NCI-H1436 treated with DMSO at 0.1 percent for 48 hours (cell line): ENCODE results near the gene ECE1.
"Not testable (repeated sequence)": the region's sequence is repeated elsewhere in the genome, so short reads cannot be mapped to it uniquely, and the experiment has no call there.

Source experiments
- DNase-seq: peaks from one replicate; lab custom pipeline; 2025; lab: John Stamatoyannopoulos, UW

Gene ECE1

DNA sequence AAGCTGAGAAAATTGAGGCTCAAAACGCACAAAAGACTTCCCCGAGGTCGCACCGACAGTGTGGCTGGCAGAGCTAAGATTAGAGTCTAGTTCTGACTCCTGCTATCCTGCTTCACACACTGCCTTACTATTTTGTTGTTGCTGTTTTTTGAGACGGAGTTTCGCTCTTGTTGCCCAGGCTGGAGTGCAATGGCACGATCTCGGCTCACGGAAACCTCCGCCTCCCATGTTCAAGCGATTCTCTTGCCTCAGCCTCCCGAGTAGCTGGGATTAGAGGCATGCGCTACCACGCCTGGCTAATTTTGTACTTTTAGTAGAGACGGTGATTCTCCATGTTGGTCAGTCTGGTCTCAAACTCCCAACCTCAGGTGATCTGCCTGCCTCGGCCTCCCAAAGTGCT is 112.0 kb downstream of the ECE1 start:
- not testable (repeated sequence) for DNase-seq

DNA sequence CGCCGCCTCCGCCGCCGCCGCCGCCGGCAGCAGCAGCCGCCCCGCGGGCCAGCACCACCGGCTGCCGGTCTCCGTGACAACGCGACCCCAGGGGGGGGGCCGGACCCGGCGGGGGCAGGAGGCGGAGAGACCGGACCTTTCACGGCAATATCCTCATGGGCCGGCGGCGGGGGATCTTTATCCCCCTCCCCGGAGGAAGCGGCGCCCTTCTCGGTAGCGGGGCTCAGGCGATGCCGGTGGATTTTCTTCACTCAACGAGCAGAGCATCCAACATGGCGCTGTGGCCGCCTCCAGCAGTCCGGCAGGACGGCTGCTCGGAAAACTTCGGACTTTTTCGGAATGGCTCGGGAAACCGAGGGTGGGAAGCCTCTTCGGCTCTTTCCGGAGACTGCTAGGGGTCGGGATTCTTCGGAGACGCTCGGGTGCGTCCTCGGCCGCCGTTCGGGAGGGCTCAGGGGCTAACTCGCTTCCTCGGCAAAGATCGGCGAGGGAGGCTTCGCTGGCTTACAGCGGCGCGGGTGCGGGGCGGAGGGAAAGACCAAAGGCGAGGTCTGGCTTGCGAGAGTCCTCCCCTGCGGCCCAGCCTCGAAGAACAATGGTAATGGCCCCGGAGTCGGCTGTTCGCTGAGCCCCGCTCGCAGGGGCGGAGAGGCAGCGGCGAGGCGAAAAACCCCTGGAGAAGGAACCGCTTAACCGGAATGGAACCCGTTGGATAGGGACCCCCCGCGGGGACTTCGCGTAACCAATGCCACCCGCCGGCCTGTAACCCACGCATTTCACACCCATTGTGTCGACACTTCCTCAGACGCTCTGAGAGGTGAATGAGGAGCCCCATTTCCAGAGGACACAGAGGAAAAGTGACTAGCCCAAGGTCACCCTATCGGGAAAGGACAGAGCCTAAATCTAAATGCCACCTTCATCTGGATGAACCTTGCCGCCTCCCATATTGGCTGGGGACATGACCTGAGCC is 113.4 kb downstream of the ECE1 start, which contains the start of gene EIF4G3:
EIF4G3 (minus strand) TSS at position 312 of the 970 bp plus-strand sequence. CDS start 174,155 bp downstream, outside the sequence.
- DNase-seq, result peak; percentile 89

DNA sequence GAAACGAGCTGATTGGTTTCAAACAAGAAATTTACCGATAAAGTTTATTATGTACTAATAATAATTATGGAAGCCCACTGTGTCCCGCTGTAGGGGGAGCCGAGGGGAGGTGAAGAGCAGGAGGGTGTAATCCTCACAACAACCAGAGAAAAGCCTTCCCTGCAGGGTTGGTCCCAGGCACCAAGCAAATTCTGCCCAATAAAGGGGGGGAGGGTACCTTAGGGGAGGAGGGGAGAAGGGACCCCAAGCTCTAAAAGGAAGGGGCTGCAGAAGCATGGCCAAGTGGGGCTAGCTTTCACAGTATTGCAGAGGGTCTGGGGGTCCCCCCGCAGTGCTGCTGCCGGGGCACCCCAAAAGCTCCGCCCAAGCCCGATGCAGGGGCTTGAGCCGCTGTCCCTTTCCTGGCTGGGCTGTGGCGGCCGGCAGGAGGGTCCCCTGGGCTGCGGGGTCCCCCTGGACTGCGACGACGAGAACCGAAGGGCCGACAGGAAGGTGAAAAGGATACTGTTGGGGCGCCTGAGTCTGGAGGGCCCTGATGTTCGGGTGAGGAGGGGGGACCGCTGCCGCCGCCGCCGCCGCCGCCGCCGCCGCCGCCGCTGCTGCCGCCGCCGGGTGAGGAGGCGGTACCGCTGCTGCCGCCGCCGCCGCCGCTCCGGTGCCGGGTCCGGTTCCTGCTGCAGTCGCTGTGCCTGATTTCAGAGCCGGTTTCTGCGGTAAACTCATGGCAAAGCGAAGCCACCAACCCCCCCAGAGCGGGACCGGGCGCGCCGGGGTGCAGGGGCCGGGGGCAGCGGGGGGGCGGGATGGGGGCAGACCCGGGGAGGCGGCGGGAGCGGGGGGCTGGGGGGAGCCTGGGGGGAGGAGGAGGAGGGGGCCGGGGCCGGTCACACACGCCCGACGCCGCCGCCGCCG is 114.3 kb downstream of the ECE1 start:
- DNase-seq, result no peak

DNA sequence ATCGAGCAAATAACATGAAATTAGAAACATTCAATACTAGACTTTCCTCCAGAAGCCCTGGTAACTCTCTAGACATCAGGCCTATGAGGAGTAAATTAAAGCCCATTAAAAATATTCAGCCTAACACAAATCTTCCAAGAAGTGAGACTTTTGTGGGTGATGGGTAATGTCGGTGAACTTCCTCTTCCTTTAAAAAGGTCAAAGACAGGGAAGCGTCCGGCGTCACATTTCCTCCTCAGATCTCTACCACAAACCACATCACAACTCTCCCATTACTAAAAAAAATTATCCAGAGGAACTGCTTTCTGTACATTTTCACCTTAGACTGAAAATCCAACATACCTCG is 115.0 kb downstream of the ECE1 start:
- no peak for DNase-seq

DNA sequence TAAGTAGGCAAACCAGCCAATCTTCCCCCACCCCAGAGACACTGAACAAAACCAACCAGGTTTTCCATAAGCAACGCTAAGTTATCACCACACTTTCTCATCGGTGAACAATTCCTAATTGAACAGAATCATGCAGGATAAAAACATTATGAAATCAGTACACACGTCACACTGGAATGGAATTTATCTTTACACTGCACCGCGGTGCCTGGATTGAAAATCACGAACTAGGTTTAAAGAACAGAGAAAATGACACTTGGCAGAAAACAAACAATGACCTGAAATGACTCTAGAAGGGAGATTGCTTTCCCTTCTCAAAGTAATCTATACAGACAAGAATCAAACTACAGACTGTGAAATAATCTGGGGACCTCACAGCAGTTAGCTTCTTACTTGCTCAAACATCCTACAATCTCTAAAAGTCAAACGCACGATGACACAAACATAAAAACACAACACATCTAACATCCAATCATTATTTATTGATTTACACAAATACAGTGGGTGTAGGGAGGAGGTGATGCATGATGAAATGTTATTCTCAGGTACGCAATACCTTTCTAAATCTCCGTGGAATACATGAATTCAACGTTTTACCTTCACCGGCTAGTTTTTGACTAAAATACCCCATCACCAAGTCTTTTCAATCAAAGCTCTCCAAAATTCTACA is 115.5 kb downstream of the ECE1 start:
- DNase-seq, result no peak

DNA sequence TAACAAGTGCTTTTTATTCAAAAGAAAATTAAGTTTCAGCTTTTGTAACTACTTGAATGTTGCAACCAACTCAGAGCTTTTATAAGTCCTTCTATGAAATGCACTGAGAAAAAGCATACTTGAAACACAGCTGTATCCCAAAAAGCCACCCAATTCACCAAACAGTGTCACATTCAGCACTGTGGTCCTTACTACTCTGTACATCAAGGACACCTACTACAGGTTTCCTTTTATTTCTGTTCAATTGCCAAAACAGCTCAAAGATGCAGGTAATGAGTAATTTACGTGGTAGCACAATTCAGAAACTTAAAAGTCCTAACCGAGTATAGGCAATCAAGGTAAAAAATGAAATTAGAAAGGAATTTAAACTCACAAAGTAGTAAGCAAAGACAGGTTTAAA is 116.0 kb downstream of the ECE1 start:
- no peak for DNase-seq

DNA sequence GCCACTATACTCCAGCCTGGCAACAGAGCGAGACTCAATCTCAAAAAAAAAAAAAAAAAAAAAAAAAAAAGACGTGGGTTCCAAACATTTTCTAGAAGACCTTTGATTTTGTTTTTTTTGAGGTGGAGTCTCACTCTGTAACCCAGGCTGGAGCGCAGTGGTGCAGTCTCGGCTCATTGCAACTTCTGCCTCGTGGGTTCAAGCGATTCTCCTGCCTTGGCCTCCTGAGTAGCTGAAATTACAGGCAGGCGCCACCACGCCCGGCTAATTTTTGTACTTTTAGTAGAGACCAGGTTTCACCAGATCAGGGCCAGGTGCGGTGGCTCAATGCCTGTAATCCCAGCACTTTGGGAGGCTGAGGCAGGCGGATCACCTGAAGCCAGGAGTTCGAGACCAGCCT is 117.2 kb downstream of the ECE1 start:
- not testable (repeated sequence) for DNase-seq

DNA sequence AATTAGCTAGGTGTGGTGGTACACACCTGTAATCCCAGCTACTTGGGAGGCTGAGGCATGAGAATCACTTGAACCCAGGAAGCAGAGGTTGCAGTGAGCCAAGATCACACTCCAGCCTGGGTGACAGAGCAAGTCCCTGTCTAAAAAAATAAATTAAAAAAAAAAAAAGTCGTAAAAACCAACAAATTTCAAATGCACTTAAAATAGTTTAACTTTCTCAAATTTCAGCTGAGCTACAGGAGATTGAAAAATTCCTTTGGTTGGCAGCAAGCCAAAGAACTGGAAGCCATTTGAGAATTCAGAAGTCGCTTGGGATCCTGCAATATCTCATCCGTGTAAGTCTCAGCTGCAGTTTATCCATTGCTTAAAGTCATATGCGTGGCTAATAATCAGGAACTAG is 119.4 kb downstream of the ECE1 start:
- DNase-seq, result not testable (repeated sequence)

DNA sequence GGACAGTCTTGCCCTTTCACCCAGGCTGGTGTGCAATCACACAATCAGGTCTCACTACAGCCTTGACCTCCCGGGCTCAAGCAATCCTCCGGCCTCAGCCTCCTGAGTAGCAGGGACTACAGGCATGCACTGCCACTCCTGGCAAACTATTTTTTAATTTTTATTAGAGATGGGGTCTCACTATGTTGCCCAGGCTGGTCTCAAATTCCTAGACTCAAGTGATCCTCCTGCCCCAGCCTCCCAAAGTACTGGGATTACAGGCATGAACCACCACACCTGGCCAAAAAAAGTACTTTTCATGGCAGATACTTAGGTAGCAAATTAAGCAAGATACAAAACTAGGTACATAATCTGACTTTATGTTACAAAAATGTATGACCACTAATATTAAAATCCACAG is 121.8 kb downstream of the ECE1 start:
- no peak for DNase-seq
